GM21381 (cell line): ENCODE results near the gene ELMO1.
A peak's percentile ranks its signal among the peaks of the same experiment; 100 is the strongest.

ENCODE experiments used
- ATAC-seq: cut with Tn5 transposase; IDR thresholded peaks from one replicate; pipeline ENCODE4 v1.9.1; 2021; ENCODE audit warnings: mild to moderate bottlenecking, moderate library complexity; ENCODE audit not compliant: unreplicated experiment

ELMO1 gene

DNA sequence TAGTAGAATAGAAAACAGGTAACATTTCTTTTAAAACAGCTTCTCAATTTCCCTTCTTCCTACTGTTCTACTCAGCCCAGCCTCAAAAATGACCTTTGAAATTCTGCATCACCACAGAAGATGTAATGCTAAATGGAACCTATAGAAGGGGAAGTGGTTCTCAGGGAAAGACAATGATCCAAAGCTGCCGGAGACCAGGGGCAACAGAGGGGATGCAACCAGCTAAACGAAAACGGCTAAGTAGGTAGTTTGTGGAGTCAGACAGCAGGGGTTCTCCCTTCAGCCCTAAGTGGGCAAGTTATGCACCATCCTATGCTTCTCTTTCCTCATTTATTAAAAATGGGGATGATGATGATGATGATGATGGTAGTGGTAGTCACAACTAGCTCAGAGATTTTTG lies 214.3 kb downstream of the ELMO1 start:
- no peak for ATAC-seq

DNA sequence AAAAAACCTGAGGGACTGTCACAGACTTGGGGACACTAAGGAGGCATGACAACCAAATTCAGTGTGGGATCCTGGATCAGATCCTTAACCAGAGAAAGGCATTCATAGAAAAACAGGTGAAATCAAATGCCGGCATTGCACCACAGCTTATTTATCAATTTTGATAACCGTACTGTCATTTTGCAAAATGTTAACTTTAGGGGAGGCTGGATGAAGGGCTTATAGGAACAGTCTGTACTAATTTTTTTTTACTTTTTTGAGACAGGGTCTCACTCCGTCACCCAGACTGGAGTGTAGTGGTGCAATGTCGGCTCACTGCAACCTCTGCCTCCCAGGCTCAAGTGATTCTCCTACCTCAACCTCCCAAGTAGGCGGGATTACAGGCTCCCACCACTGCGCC lies 217.1 kb downstream of the ELMO1 start:
- no peak for ATAC-seq

GRCh38 chr7:37230221-37230620 lies 218.4 kb downstream of the ELMO1 start:
- ATAC-seq = no peak

DNA sequence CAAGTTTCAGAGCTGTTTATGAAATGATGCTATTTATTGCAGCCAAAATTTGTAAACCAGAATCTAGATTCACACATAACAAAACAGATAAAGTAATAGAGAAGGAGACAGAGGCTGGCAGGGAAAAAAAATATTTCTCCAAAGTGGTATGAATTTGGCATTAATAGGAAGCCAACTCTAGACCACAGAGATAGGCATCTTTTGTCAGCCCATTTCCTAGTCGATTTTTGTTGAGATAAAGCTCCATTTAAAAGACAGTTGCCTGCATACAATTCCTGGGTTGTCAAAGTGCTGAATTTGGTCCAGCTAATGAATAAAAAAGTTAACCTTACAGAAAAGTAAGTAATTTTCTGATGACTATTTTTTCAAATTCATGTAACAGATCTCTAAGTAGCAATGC lies 219.3 kb downstream of the ELMO1 start:
- ATAC-seq = no peak

GRCh38 chr7:37225285-37225969 lies 223.2 kb downstream of the ELMO1 start:
- no peak for ATAC-seq

DNA sequence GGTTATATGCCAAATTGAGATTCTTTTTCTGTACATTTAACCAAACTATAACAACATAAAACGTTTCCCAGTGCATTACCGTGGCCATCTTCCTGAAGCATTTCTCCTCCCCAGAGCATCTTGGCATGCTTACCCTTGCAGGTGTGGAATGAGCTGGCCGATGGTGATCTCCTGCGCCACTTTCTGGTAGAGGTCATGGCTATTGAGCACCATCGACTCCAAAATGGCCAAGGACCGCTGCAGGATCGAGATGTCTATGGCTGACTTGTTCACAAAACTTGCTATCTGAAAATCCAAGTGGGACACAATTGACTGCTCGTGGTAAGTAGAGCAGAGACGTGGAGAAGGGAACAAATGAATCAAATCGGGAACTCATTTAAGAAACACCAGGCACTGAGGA lies 223.9 kb downstream of the ELMO1 start:
- no peak for ATAC-seq

DNA sequence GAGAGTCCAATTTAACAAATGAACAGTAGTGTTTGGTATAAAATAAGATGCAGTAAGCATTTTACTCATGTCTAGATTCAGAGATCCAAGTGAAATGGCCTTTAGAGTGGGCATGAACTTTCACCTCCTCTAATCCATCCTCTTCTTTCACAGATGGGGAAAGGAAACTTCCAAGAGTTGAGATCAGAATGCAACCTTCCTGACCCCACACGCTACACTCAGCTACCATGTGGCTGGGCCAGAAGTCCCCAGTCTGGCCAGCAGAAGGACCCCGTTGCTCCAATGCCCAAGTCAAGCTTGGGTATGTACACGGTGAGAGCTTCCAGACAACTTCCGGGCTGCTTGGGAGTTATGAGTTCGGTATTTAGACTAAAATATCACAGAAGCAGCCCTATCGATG lies 228.0 kb downstream of the ELMO1 start:
- no peak for ATAC-seq

GRCh38 chr7:37218956-37219355 lies 229.7 kb downstream of the ELMO1 start:
- ATAC-seq = no peak

- no peak for ATAC-seq
Measured at GRCh38 chr7:37216923-37217322, 231.7 kb downstream of the ELMO1 start.

DNA sequence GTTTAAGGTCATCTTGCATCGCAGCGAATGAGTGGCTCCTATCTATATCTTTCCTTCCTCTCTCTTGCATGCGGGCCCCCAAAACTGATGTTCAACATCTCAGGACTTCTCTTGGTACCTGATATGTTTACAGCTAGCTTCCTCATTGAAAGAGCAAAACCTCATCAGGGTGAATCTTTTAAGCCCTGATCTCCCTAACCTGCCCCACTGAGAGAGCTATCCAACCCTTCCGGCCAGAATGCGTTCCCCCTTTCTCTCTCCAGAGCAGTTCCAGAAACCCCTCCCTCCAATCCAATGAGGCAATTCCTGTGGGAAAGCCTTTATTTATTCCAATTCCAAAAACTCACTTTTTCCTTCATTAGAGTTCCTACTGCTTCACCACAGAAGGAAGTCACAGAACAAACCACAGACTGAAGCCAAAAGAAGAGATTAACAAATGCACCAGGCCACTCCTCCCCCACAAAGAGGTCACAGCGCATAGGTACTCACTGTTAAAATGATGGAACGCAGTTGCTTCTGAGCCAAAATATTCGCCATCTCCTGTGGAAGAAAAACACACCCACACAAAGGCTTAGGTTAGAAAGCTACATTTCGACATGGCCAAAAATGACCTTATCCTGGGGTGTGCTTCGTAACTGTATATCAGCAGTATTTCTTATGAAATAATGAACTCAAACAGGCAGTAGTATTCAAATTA lies 232.4 kb downstream of the ELMO1 start:
- no peak for ATAC-seq

DNA sequence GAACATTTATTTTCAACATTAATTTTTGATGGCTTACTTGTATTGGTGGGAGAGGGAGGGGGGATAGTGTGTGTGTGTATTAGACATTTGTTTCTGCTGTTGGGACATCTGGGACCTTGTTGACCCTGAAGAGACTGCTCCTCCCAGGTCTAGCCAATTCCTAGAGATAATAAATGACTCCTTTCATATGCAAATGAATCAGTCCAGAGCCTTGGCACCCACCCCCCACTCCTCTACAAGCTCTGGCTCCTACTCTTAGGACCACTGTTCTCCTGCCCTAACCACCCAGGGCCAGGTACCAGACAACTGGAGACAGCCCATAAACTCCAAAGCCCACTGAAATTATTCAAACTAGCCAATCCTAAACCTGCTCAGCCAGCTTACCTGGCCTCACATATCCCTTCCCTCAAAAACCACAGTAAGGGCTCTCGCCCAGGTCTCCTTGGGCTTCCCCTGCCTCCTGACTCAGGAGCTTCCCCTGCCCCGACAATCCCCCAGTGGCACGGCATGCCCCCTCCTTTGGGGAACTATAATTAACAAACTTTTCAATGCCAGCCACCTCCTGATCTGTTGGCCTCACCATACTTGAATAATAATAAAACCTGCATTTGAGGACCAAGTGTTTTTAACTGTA lies 233.3 kb downstream of the ELMO1 start:
- no peak for ATAC-seq

DNA sequence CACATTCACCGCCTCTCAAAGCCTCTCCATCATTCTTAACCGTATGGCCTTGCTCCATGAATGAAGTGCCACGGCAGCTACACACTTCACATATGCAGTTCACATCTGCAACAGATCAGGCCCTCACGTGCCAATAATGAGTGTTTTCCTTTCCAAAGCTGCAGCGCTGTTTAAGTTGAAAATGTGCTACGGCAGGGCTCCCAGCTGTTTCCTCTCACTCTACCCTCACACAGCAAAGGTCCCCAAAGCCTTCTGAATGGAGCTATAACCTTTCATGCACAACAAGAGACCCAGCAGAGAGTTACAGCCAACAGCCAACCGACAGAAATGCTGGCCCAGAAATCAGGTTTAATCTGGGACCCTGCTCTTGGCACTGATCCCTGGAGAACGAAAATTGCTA lies 236.1 kb downstream of the ELMO1 start:
- ATAC-seq = peak; percentile 2

GRCh38 chr7:37212051-37212450 lies 236.6 kb downstream of the ELMO1 start:
- peak; percentile 57 for ATAC-seq

- no peak for ATAC-seq
Measured at GRCh38 chr7:37211097-37211880, 237.4 kb downstream of the ELMO1 start.

DNA sequence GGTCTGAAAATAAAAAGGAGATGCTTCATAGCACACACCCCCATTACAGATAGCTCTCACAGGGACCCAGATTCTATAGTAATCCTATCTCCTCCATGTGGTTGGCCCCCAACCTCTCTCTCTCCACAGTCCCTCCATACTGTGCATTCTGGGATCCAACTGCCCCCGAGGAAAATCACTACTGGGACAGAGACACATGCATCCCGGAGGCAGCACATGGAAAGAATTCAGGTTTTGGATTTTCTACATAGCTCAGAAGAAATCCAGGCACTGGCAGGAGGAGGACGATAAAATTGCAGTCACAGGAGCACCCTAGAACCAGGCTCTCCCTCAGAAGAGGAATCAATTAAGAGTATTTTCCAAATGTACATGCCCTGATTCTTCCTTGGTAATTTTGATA lies 239.5 kb downstream of the ELMO1 start:
- ATAC-seq = no peak

DNA sequence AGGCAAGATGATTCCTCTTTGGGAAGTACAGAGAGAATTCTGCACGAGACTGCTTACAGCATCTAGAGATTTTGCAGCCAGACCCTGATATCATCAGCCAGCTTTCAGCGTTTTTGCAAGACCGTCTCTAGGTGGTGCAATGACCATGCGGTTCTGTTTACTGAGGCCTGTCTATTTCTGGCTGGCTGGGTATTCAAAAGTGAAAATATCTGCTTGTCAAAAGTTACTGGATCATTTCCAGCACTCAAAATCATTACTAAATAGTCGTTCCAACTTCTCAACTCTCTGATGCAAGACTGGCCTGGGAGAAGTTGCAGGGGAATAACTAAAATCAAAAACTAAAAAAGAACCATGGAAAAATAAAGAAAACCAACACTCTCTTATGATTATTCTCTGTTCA lies 240.1 kb downstream of the ELMO1 start:
- peak; percentile 67 for ATAC-seq

DNA sequence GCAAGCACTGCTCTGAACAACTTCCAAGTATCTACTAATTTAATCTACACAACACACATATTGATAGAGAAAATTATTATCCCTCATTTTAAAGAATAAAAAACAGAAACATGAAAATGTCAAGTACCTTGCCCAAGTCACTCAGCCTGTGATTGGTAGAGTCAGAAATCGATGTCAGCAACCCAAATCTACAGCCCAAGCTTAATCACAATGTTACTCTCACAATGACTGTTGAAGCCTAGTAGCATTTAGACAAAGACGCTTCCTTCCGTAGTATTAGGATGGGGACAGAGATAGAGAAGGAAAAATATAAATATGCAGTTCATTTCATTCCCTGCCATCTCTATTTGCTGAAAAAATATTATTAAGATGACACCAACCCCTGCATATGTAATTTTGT lies 242.5 kb downstream of the ELMO1 start:
- ATAC-seq = no peak

DNA sequence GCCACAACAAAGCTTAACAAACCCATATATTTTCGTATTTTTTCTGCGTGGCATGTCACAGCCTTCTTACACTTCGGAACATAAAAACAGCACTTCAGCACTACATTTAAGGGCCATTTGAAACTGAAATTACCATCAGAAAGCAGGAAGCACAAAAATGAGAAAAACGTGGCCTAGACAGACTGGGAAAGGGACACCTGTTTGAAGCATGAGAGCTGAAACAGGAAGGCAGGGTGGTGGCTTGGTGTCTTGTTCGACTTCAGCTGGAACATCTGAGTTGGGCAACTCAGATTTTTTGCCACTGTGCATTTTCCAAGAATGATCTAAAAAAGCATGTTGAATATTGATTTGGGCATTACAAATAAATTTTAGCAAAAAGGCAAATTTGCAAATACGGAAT lies 243.2 kb downstream of the ELMO1 start:
- no peak for ATAC-seq

DNA sequence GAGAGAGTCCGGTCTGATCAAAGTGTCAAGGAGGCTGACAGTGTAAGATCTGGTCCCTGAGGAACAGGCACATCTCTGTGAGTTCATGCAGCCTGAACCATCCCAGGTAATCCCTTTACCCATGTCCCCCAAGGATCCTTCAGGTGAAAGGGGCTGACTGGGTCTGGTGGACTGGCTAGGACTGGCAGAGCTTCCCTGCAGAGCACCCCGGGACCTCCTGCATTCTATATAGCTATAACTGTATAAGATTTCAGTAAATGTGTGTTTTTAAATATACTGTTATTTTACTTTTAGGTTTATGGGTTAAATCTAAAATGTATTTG lies 246.8 kb downstream of the ELMO1 start:
- ATAC-seq = no peak

- no peak for ATAC-seq
Measured at GRCh38 chr7:37201003-37201875, 247.4 kb downstream of the ELMO1 start.
